ENCODE data around the gene RPL37.

GRCh38 chr5:40778133-40778532 lies 56.9 kb downstream of the RPL37 start:
- TF ChIP-seq CTCF (optimal IDR thresholded peaks at IDR 0.05 in 1 of 3, IDR thresholded peaks at IDR 0.05 in 1 of 3, conservative IDR thresholded peaks at IDR 0.05 in 1 of 3; ENCODE audit: extremely low read depth in 1 of 3, insufficient read depth in 2 of 3, low read length in 3 of 3) (no peak), EZH2 (IDR thresholded peaks at IDR 0.05; ENCODE audit: low read length) (no peak)

Measured in keratinocyte (primary cell).